Stimulated activated CD4-positive, alpha-beta T cell treated with anti-CD3 and anti-CD28 coated beads, Interleukin-1b, Interleukin-23, amount 100 ng/mL, for 4 hours (primary cell): Measurements from ENCODE around the gene MYADML2.

Experiments used
- DNase-seq, 2 donors: peaks; one replicate each; pipeline ENCODE4 v3.0.0-alpha.2; 2020; ENCODE audit warnings: low read depth in 2 of 2

The MYADML2 gene

DNA sequence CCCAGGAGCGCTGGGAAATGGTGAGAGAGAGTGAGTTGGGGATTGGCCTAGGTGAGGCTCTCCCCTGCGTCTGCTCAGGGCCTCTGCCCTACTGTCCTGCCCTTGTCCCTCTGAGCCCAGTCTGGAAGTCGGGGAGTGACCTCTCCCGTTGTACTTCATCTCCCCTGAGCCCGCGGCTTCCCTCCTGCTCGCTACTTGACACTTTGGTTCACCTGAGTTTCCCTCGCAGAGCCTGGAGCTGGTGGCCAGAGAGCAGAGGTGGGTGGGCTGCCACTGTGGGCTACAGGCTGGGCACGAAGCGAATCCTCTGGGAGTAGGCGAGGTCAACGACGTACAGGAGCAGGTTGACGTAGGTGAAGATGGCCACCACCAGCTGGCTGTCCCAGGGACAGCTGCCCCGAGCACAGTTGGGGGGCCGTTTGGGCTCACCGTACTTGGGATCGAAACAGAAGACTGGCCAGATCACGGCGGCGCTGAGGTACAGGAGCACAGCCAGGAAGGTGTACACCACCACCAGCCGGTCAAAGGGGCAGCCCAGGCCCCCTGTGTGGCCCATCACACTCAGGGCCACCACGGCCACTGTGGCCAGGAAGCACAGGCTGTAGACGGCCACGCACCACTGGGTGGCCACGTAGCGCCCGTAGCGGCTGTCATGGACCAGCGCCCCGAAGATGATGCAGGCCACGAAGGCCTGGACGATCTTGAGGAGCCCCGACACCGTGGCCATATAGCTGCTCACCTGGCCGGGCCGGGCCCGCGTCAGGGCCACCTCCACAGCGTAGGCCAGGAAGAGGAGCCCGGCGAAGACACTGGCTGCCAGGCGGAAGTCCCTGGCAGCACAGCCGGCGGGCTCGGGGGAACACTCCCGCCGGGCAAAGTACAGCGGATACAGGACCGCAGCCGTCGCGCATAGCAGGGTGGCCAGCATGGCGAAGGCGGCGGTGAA is 6.2 kb downstream of the MYADML2 start:
- no peak for DNase-seq

GRCh38 chr17:81939881-81940385 is 7.1 kb downstream of the MYADML2 start:
- no peak for DNase-seq

DNA sequence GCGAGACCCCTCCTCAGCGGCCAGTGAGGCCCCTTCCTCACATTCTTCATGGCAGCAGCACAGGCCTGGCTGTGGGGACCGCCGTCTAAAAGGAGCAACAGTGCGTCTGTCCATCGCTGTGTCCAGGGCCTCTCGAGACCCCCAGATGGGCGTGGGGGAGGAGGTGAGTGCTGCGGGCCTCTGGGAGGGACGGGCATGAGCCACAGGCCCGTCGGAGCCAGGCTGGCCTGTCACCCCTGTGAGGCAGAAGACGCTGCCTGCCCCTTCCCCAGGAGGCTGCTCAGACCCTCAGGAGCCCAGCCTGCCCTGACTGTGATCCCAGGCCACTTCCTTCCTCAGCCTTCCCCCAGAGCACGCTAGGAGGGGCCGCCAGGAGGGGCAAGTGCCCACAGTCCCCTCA is 7.8 kb downstream of the MYADML2 start:
- DNase-seq, result no peak

GRCh38 chr17:81935709-81936084 is 11.3 kb downstream of the MYADML2 start:
- DNase-seq, result no peak

DNA sequence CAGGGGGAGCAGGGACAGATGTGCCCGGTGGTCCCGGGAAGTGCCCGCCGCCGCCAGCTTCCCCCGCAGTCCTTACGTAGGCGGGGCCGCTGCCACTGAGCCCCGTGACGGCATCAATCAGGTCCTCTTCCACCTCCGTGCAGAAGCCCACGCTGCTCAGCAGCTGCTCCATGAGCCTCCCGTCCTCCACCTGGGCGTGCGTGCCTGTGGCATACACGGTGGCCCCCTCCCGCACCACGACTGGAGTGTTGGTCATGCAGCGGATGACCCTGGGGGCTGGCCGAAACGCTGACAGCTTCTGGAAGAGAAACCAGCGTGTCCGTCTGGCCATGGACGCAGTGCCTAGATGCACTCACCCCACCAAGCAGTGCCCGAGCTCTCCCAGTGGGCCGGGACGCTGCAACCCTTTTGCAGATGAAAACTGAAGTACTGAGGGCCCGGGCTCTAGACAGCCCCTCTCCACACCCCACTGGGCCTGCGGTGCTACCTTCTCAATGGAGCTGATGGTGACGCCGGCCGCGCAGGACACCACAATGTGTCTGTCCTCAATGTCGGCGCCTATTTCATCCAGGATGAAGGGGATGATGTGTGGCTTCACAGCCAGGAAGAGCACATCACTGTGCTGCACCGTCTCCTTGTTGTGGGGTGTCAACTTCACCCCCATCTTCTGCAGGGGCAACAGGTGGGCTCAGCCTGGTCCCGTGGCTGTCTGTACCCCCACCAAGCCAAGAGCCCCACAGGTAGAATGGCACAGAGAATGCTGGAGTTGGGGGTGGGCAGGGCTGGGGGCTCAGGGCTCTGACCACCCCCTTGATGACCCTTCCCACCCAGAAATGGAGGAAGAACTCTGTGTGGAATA is 12.0 kb downstream of the MYADML2 start:
- no peak for DNase-seq

DNA sequence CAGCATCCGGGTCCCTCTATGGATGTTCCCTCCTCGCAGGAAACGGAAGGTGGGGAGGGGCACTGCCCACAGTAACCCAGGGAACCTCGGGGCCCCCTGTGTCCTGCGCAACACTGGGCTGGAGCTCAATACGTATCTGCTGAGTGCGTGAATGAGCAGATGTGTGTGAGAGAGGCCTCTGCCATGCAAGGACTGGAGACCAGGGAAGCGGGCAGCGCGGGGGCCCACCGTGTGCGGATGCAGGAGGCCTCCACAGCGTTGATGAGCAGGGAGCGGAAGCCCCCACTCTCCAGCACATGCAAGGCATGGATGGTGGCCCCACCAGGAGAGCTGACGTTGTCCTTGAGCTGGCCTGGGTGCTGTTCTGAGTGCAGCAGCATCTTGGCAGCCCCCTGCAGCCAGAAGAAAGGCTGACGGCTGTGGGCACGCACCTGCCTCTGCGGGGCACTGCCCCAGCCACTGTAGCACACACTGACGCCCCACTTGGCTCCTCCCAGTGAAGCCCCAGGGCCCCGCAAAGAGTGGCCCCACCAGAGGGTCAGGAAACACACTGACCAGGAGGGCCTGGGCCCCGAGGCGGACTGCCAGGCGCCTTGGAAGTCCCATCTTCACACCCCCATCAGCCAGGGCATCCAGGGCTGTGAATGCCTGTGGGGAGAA is 12.8 kb downstream of the MYADML2 start:
- no peak for DNase-seq

DNA sequence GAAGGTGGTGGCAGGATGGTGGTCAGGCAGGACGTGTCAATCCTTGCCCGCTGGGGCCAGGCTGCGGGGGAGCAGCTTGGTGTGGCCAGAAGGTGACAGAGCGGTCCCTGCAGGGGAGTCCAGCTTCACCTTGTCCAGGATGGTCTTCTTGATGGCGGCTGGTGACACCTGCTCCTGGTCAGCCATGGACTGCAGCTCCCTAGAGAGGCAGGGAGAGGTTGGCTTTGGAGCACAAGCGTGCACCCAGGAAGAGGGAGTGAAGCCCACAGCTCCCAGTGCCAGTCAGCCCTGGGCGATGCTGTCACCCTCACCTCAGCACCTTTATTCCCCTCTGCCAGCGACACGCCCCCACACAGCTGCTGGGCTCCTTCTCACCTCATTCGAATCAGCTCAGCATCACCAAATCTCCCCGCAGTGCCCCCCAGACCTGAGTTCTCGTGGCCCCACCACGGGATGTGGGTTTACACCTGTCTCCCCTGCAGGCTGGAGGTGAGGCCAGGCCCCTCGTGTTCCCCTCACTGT is 13.8 kb downstream of the MYADML2 start:
- no peak for DNase-seq

- no peak for DNase-seq
These were observed 14.6 kb downstream of the MYADML2 start for GRCh38 chr17:81932333-81932983.

DNA sequence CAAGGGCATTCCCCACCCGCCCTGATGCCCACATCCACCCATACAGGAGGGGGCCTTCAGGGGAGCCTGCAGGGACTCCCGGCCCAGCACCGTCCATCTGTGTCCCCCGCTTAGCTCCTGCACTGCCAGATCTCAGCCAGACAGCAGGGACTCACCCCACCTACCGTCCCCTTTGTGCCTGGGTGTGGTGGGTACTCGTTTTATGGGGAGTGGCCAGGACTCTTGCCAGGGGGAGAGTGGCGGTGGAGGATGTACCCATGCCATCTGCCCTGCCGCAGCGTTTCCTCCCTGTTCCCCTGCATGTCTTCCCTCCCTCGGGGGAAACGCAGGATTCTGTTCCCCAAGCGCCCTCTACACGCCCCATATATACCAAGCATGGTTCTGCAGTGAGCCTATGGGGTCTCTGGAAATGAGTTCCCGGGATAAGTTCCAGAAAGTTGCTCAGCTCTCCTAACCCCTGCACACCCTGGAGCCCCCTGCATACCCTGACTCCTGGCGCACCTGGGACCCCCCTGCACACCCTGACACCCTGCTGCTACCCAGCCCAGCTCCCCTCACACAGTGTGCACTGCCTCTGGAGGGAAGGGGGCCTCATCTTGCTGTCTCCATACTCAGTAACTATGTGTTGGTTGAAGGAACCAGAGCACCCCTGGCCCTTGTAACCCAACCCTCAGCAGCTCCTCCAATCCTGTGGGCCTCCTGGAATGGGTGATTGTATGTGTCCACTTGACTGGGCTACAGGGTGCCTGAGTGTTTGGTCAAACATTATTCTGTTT is 15.3 kb downstream of the MYADML2 start:
- DNase-seq, result no peak

GRCh38 chr17:81931189-81931556 is 15.9 kb downstream of the MYADML2 start:
- no peak for DNase-seq

DNA sequence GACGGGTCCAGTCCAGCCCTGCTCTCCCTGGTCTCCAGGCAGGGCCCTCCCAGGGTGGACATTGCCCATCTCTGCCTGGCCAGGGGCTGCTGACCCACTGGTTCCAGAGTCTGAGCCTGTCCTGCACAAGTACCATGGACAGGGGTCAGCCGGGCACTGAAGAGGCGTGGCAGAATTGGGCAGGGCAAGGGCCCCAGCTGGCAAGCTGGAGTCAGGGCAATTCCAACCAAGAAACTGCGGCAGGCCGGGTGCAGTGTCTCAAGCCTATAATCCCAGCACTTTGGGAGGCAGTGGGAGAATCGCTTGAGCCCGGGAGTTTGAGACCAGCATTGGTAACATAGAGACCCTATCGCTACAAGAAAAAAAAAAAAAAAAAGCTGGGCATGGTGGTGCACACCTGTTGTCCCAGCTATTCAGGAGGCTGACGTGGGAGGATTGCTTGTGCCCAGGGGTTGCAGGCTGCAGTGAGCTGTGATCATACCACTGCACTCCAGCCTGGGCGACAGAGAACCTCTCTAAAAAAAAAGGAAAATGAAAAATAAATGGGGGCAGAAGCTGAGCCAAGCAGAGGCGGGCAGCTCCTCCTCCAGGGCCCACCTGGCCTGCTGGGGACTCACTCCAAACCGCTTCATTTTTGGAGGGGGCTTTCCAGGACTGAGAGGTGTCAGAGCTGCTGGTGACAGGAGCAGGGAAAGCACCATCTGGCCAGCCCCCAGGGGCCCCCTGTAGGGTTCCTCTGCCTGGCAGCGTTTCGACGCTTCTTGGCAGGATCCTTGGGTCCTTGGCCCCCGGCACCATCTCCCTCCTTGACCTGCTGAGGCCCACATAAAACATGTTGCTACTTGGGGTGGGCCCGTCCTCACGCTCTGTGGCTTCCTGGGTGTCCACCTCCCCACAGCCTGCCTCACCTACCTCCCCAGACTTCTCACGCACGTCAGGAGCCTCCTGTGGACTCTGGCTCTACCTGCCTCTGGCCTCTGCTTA is 16.6 kb downstream of the MYADML2 start:
- DNase-seq, result no peak

GRCh38 chr17:81929253-81930141 is 17.5 kb downstream of the MYADML2 start:
- no peak for DNase-seq

DNA sequence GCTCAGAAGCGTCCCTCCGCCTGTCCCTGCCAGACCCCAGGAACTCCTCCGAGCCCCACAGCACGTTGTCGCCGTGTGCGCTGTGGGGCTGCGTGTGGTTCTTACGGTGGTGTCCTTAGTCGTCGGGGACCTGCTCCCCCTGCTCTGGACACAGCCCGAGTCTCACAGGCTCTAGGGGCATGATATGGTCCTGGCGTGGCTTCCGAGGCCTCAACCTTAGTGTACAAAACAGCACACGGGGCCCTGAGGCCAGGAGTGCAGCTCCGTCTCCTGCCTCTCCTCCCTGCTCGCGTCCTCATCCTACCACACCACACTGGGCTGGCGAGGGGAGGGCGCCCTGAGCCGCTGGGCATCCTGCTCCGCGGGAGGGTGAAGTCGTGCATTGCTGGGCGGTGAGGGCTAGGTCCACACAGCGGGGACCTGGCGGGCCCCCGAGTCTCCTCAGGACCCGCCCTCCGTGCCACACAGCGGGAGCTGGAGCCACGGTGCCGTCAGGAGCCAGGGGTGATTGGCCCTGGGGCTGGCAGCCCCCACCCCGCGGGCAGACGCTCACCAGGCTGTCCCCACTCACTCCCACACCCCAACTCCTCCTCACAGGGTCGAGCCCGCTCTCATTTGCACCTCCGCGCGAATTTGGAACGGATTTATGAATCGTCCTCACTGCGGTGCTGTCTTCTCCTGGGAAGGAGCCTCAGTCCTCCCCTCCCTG is 18.3 kb downstream of the MYADML2 start:
- no peak for DNase-seq

- peak; percentile 84 to 87 for DNase-seq
These were observed 19.1 kb downstream of the MYADML2 start, which contains the start of gene MAFG for GRCh38 chr17:81927653-81928543. Gene MAFG (minus strand): TSS chr17:81927735. CDS start chr17:81923185, 4,550 bp downstream.

GRCh38 chr17:81927152-81927652 is 19.8 kb downstream of the MYADML2 start:
- DNase-seq, result peak in 1 of 2 donors; percentile 42
